HCT116 (cell line): Measurements from ENCODE around the gene CIBAR2. TPM values are rescaled to one million over a fixed set of nuclear protein-coding genes. Genes with fewer than 3 reads are reported as not detected.

Experiments
- ATAC-seq: fragments of 200-7000 bp; cut with Tn5 transposase; 2 replicates; pipeline ENCODE4 v1.9.1; 2020; ENCODE audit warnings: mild to moderate bottlenecking, moderate library complexity
- BruUV-seq: library from RNA; stranded (reverse); fragments of 400-500 nt; replicated peaks from 2 replicates; lab custom pipeline; 2021; lab: Mats Ljungman, UMichigan
- CTCF ChIA-PET: fragments of 300-600 bp; sonication (Branson Sonifier 250); formaldehyde crosslinking; loops from one replicate; lab custom pipeline; 2021; ENCODE audit warnings: antibody characterized with exemption; lab: Charles Lee
- POLR2A ChIA-PET: fragments of 300-600, 350-600 bp; sonication (Branson Sonifier 250); formaldehyde crosslinking; loops from one replicate; lab custom pipeline; 2021; ENCODE audit warnings: antibody characterized with exemption; lab: Charles Lee
- RAD21 ChIA-PET, 2 experiments: fragments of 300-600 bp; sonication (Branson Sonifier 250); formaldehyde crosslinking; loops; one replicate each; lab custom pipeline; 2023; ENCODE audit warnings: low total read pairs in 2 of 2; ENCODE audit not compliant: uncharacterized antibody in 2 of 2, unreplicated experiment in 2 of 2, low non-redundant PET in 1 of 2; lab: Charles Lee
- DNase-seq: peaks from one replicate; pipeline ENCODE4 v3.0.0-alpha.2; 2010; ENCODE audit warnings: low read depth, low spot score
- H2AFZ ChIP-seq: fragments of 200-600 bp; shearing (Covaris generic), sonication (generic); 2 replicates; pipeline ENCODE4 v1.6.1; 2017; ENCODE audit warnings: low read depth, mixed run types, mixed read lengths, antibody characterized with exemption, low read length; ENCODE audit not compliant: poor library complexity, severe bottlenecking
- H3K27ac ChIP-seq: 2 replicates; pipeline ENCODE4 v1.5.1; 2012; ENCODE audit warnings: low read depth, low read length
- H3K27me3 ChIP-seq: fragments of 200-600 bp; sonication (generic); 2 replicates; pipeline ENCODE4 v1.6.1; 2016; ENCODE audit warnings: mixed run types, low read length, mixed read lengths; ENCODE audit not compliant: insufficient read depth
- H3K36me3 ChIP-seq, 2 experiments: fragments of 200-500 bp in 1 of 2; fragments of 200-600 bp in 1 of 2; sonication (Bioruptor generic) in 1 of 2; sonication (generic) in 1 of 2; 2 replicates each; pipeline versions ENCODE4 v1.5.1 to v1.6.1; 2014 to 2016; ENCODE audit warnings: low read length in 2 of 2, inconsistent platforms in 1 of 2, mixed read lengths in 1 of 2, mixed run types in 1 of 2; ENCODE audit not compliant: insufficient read depth in 2 of 2, control insufficient read depth in 1 of 2
- H3K4me1 ChIP-seq, 2 experiments: fragments of 200-600 bp in 1 of 2; sonication (generic) in 1 of 2; 2 replicates each; pipeline versions ENCODE4 v1.5.1 to v1.6.1; 2012 to 2017; ENCODE audit warnings: low read length in 2 of 2, inconsistent platforms in 1 of 2, mild to moderate bottlenecking in 1 of 2, mixed read lengths in 1 of 2, mixed run types in 1 of 2, moderate library complexity in 1 of 2; ENCODE audit not compliant: insufficient read depth in 2 of 2, control insufficient read depth in 1 of 2
- H3K4me2 ChIP-seq: fragments of 200-600 bp; sonication (generic); 2 replicates; pipeline ENCODE4 v1.6.1; 2017; ENCODE audit warnings: mixed run types, low read length, mixed read lengths
- H3K4me3 ChIP-seq, 2 experiments: fragments of 200-600 bp in 1 of 2; sonication (generic) in 1 of 2; replicated peaks in 1 of 2; 2 replicates each; pipeline ENCODE4 v1.5.1; 2011 to 2016; ENCODE audit warnings: low read length in 2 of 2, control low read depth in 1 of 2, low read depth in 1 of 2, mild to moderate bottlenecking in 1 of 2, mixed read lengths in 1 of 2, mixed run types in 1 of 2
- H3K79me2 ChIP-seq: fragments of 200-600 bp; sonication (generic); 2 replicates; pipeline ENCODE4 v1.6.1; 2017; ENCODE audit warnings: mild to moderate bottlenecking, mixed run types, low read length, moderate library complexity, mixed read lengths; ENCODE audit not compliant: insufficient read depth
- H3K9ac ChIP-seq: fragments of 200-600 bp; sonication (generic); 2 replicates; pipeline ENCODE4 v1.6.1; 2016; ENCODE audit warnings: low read length, mixed read lengths
- H3K9me2 ChIP-seq: fragments of 200-600 bp; sonication (generic), shearing (Covaris generic); 2 replicates; pipeline ENCODE4 v1.6.1; 2017; ENCODE audit warnings: mixed run types, mild to moderate bottlenecking, moderate library complexity; ENCODE audit not compliant: insufficient read depth
- H3K9me3 ChIP-seq, 2 experiments: fragments of 200-500 bp in 1 of 2; fragments of 200-600 bp in 1 of 2; sonication (Bioruptor generic) in 1 of 2; sonication (generic) in 1 of 2; 2 replicates each; pipeline ENCODE4 v1.6.1; 2014 to 2017; ENCODE audit warnings: low read length in 2 of 2, mixed read lengths in 2 of 2, inconsistent platforms in 1 of 2, low read depth in 1 of 2, mild to moderate bottlenecking in 1 of 2, mixed run types in 1 of 2, moderate library complexity in 1 of 2; ENCODE audit not compliant: control insufficient read depth in 1 of 2, insufficient read depth in 1 of 2
- H4K20me1 ChIP-seq: fragments of 200-600 bp; sonication (generic), shearing (Covaris generic); 2 replicates; pipeline ENCODE4 v1.6.1; 2017; ENCODE audit warnings: mixed run types, mild to moderate bottlenecking, moderate library complexity; ENCODE audit not compliant: insufficient read depth
- CBX3 ChIP-seq: IDR thresholded peaks from 2 replicates; pipeline ENCODE4 v1.6.1; 2012; ENCODE audit warnings: low read depth
- CEBPB ChIP-seq: IDR thresholded peaks from 2 replicates; pipeline ENCODE4 v1.6.1; 2012; ENCODE audit warnings: low read depth
- EGR1 ChIP-seq: IDR thresholded peaks from 2 replicates; pipeline ENCODE4 v1.6.1; 2012; ENCODE audit warnings: low read depth
- EZH2 ChIP-seq: fragments of 200-600 bp; sonication (generic); IDR thresholded peaks from 2 replicates; pipeline ENCODE4 v1.6.1; 2017; ENCODE audit warnings: antibody characterized with exemption, mixed run types
- EZH2phosphoT487 ChIP-seq: fragments of 200-600 bp; IDR thresholded peaks from 2 replicates; pipeline ENCODE4 v1.6.1; 2018; ENCODE audit warnings: antibody characterized with exemption, borderline replicate concordance
- POLR2AphosphoS5 ChIP-seq: IDR thresholded peaks from 2 replicates; pipeline ENCODE4 v1.6.1; 2011; ENCODE audit warnings: mild to moderate bottlenecking, low read depth, low read length, moderate library complexity
- RAD21 ChIP-seq: IDR thresholded peaks from 2 replicates; pipeline ENCODE4 v1.6.1; 2012; ENCODE audit warnings: low read depth, mild to moderate bottlenecking
- SP1 ChIP-seq: IDR thresholded peaks from 2 replicates; pipeline ENCODE4 v1.6.1; 2012; ENCODE audit warnings: low read depth
- TCF7L2 ChIP-seq: IDR thresholded peaks from 2 replicates; pipeline ENCODE4 v1.7.0; 2011; ENCODE audit warnings: borderline replicate concordance, inconsistent platforms; ENCODE audit not compliant: insufficient read depth, insufficient read length; ENCODE audit errors: extremely low read depth
- YY1 ChIP-seq: IDR thresholded peaks from 2 replicates; pipeline ENCODE4 v1.6.1; 2011; ENCODE audit warnings: low read length, low read depth, moderate library complexity, mild to moderate bottlenecking; ENCODE audit not compliant: insufficient replicate concordance; ENCODE audit errors: extremely low read depth
- ZFX ChIP-seq: fragments of 450-650 bp; IDR thresholded peaks from 2 replicates; pipeline ENCODE4 v1.6.1; 2017
- intact Hi-C: fragments of 100-400 bp; cut with micrococcal nuclease; formaldehyde crosslinking; loops from 2 replicates; pipeline ENCODE4 v1.10.0; 2022
- total RNA-seq: library from RNA; stranded (reverse); gene quantifications from one replicate; pipeline ENCODE4 v1.2.1, GENCODE V29; 2021; ENCODE audit not compliant: unreplicated experiment
- TF ChIP-seq, protein P1 (sequence below): IDR thresholded peaks from 2 replicates; pipeline ENCODE4 v1.6.1; 2012; ENCODE audit warnings: low read depth
- TF ChIP-seq, protein P2 (sequence below): IDR thresholded peaks from 2 replicates; pipeline ENCODE4 v1.6.1; 2012
- TF ChIP-seq, protein P3 (sequence below): IDR thresholded peaks from 2 replicates; pipeline ENCODE4 v1.6.1; 2012
- TF ChIP-seq, protein P4 (sequence below), 3 experiments: fragments of 200-600 bp in 1 of 3; sonication (generic) in 1 of 3; IDR thresholded peaks in 2 of 3; conservative IDR thresholded peaks in 1 of 3; 2 replicates each; pipeline ENCODE4 v1.5.1; 2012 to 2017; ENCODE audit warnings: low read depth in 2 of 3, low read length in 2 of 3, antibody characterized with exemption in 1 of 3, borderline replicate concordance in 1 of 3, control low read depth in 1 of 3, mild to moderate bottlenecking in 1 of 3, mixed read lengths in 1 of 3, mixed run types in 1 of 3, moderate library complexity in 1 of 3; ENCODE audit not compliant: insufficient read depth in 1 of 3

CIBAR2 gene
- total RNA-seq, 1 experiment from 2014 or later = 0.27 TPM

GRCh38 chr16:85051683-85052082, 60.6 kb downstream of the CIBAR2 start:
- no peaks in the 10 kb centered on the region for H3K27me3 ChIP-seq
- intact Hi-C loops = no loop called here
- H2AFZ ChIP-seq = no peak overlapping the region
- no TSS peak for BruUV-seq
- ChIA-PET RAD21 (no interaction called here), CTCF (no interaction called here), POLR2A (no interaction called here)
- no peaks in the 10 kb centered on the region for H4K20me1 ChIP-seq
- no peaks in the 10 kb centered on the region for H3K79me2 ChIP-seq
- ATAC-seq (no peak), DNase-seq (no peak)
- H3K4me3 ChIP-seq = no peak overlapping the region
- H3K9me2 ChIP-seq = no peaks in the 10 kb centered on the region
- 0 out of 4 replicates have a peak, but pooled peaks cover 0 to 2% of the 10 kb centered on the region in 2 experiments for H3K4me1 ChIP-seq
- H3K9me3 ChIP-seq = no peaks in the 10 kb centered on the region
- H3K9ac ChIP-seq = no peak overlapping the region
- H3K27ac ChIP-seq = no peak overlapping the region
- H3K4me2 ChIP-seq = no peak overlapping the region
- H3K36me3 ChIP-seq = no peaks in the 10 kb centered on the region
- TF ChIP-seq POLR2AphosphoS5 (no peak), SP1 (no peak), TCF7L2 (no peak), ZFX (no peak)

GRCh38 chr16:85051067-85051581, 61.1 kb downstream of the CIBAR2 start:
- POLR2A ChIA-PET = no interaction called here
- no TSS peak for BruUV-seq

More at GRCh38 chr16:85051067-85051581, 61.1 kb downstream of the CIBAR2 start:
- DNase-seq (no peak), ATAC-seq (no peak)
- Histone ChIP-seq H3K9me2 (no peaks in the 10 kb centered on the region), H3K36me3 (no peaks in the 10 kb centered on the region), H3K27ac (no peak overlapping the region), H3K27me3 (no peaks in the 10 kb centered on the region), H3K4me1 (0 out of 4 replicates have a peak, but pooled peaks cover 0 to 2% of the 10 kb centered on the region in 2 experiments), H3K79me2 (no peaks in the 10 kb centered on the region), H4K20me1 (no peaks in the 10 kb centered on the region), H2AFZ (no peak overlapping the region), H3K9ac (no peak overlapping the region)
- RAD21 ChIA-PET = no interaction called here
- intact Hi-C loops = no loop called here
- TF ChIP-seq YY1 (no peak), TCF7L2 (no peak), EZH2 (no peak), RAD21 (no peak), SP1 (no peak), CEBPB (no peak), EZH2phosphoT487 (no peak), EGR1 (no peak), CBX3 (no peak)
- TF ChIP-seq, protein P1, sequence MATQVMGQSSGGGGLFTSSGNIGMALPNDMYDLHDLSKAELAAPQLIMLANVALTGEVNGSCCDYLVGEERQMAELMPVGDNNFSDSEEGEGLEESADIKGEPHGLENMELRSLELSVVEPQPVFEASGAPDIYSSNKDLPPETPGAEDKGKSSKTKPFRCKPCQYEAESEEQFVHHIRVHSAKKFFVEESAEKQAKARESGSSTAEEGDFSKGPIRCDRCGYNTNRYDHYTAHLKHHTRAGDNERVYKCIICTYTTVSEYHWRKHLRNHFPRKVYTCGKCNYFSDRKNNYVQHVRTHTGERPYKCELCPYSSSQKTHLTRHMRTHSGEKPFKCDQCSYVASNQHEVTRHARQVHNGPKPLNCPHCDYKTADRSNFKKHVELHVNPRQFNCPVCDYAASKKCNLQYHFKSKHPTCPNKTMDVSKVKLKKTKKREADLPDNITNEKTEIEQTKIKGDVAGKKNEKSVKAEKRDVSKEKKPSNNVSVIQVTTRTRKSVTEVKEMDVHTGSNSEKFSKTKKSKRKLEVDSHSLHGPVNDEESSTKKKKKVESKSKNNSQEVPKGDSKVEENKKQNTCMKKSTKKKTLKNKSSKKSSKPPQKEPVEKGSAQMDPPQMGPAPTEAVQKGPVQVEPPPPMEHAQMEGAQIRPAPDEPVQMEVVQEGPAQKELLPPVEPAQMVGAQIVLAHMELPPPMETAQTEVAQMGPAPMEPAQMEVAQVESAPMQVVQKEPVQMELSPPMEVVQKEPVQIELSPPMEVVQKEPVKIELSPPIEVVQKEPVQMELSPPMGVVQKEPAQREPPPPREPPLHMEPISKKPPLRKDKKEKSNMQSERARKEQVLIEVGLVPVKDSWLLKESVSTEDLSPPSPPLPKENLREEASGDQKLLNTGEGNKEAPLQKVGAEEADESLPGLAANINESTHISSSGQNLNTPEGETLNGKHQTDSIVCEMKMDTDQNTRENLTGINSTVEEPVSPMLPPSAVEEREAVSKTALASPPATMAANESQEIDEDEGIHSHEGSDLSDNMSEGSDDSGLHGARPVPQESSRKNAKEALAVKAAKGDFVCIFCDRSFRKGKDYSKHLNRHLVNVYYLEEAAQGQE = no peak
- TF ChIP-seq, protein P2, sequence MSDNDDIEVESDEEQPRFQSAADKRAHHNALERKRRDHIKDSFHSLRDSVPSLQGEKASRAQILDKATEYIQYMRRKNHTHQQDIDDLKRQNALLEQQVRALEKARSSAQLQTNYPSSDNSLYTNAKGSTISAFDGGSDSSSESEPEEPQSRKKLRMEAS = no peak
- TF ChIP-seq, protein P3, sequence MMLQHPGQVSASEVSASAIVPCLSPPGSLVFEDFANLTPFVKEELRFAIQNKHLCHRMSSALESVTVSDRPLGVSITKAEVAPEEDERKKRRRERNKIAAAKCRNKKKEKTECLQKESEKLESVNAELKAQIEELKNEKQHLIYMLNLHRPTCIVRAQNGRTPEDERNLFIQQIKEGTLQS = no peak
- TF ChIP-seq, protein P4, sequence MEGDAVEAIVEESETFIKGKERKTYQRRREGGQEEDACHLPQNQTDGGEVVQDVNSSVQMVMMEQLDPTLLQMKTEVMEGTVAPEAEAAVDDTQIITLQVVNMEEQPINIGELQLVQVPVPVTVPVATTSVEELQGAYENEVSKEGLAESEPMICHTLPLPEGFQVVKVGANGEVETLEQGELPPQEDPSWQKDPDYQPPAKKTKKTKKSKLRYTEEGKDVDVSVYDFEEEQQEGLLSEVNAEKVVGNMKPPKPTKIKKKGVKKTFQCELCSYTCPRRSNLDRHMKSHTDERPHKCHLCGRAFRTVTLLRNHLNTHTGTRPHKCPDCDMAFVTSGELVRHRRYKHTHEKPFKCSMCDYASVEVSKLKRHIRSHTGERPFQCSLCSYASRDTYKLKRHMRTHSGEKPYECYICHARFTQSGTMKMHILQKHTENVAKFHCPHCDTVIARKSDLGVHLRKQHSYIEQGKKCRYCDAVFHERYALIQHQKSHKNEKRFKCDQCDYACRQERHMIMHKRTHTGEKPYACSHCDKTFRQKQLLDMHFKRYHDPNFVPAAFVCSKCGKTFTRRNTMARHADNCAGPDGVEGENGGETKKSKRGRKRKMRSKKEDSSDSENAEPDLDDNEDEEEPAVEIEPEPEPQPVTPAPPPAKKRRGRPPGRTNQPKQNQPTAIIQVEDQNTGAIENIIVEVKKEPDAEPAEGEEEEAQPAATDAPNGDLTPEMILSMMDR (IDR thresholded peaks at IDR 0.05 in 2 of 3, conservative IDR thresholded peaks at IDR 0.05 in 1 of 3; ENCODE audit: borderline replicate concordance in 1 of 3, insufficient read depth in 1 of 3, low read depth in 2 of 3, low read length in 2 of 3) = no peak
- TF ChIP-seq, all 23 proteins: peak for 0
- Histone ChIP-seq H3K4me2 (no peak overlapping the region), H3K9me3 (no peaks in the 10 kb centered on the region), H3K4me3 (no peak overlapping the region)
- CTCF ChIA-PET = no interaction called here
